Hepatocyte (in vitro differentiated cells): Measurements from ENCODE around the gene KANK3.
A peak's percentile ranks its signal among the peaks of the same experiment; 100 is the strongest.

Source experiments
- EZH2 ChIP-seq: fragments of 200-600 bp; sonication (generic); IDR thresholded peaks from 2 replicates; pipeline ENCODE4 v1.6.1; 2016; ENCODE audit warnings: antibody characterized with exemption, mild to moderate bottlenecking, borderline replicate concordance
- TF ChIP-seq, protein P1 (sequence below): fragments of 200-600 bp; sonication (generic); IDR thresholded peaks from 2 replicates; pipeline ENCODE4 v1.5.1; 2016; ENCODE audit warnings: antibody characterized with exemption, mild to moderate bottlenecking; ENCODE audit not compliant: poor library complexity

GRCh38 chr19:8332976-8333766 is 9.9 kb downstream of the KANK3 start:
- TF ChIP-seq, protein P1, sequence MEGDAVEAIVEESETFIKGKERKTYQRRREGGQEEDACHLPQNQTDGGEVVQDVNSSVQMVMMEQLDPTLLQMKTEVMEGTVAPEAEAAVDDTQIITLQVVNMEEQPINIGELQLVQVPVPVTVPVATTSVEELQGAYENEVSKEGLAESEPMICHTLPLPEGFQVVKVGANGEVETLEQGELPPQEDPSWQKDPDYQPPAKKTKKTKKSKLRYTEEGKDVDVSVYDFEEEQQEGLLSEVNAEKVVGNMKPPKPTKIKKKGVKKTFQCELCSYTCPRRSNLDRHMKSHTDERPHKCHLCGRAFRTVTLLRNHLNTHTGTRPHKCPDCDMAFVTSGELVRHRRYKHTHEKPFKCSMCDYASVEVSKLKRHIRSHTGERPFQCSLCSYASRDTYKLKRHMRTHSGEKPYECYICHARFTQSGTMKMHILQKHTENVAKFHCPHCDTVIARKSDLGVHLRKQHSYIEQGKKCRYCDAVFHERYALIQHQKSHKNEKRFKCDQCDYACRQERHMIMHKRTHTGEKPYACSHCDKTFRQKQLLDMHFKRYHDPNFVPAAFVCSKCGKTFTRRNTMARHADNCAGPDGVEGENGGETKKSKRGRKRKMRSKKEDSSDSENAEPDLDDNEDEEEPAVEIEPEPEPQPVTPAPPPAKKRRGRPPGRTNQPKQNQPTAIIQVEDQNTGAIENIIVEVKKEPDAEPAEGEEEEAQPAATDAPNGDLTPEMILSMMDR = no peak
- peak; percentile 34 for TF ChIP-seq EZH2
